DOHH2 (cell line): ENCODE measurements around the gene SPATC1L.

ENCODE experiments used
- H3F3A ChIP-seq: fragments of 200-600 bp; sonication (generic), shearing (Covaris generic); 2 replicates; pipeline ENCODE4 v1.6.0; 2016; ENCODE audit warnings: antibody characterized with exemption, mild to moderate bottlenecking; ENCODE audit not compliant: control insufficient read depth, insufficient read depth
- H3K27ac ChIP-seq: fragments of 200-600 bp; sonication (generic); 2 replicates; pipeline ENCODE4 v1.5.1; 2014; ENCODE audit warnings: low read depth, mild to moderate bottlenecking, low read length, moderate library complexity
- H3K27me3 ChIP-seq: fragments of 200-600 bp; sonication (generic); 2 replicates; pipeline ENCODE4 v1.6.1; 2014; ENCODE audit warnings: mild to moderate bottlenecking, low read length, mixed read lengths; ENCODE audit not compliant: control insufficient read depth
- H3K36me3 ChIP-seq: fragments of 200-600 bp; sonication (generic); 2 replicates; pipeline ENCODE4 v1.6.1; 2014; ENCODE audit warnings: mild to moderate bottlenecking, low read length, moderate library complexity, mixed read lengths; ENCODE audit not compliant: control insufficient read depth
- H3K4me1 ChIP-seq: fragments of 200-600 bp; sonication (generic); 2 replicates; pipeline ENCODE4 v1.6.1; 2014; ENCODE audit warnings: mild to moderate bottlenecking, low read length, mixed read lengths; ENCODE audit not compliant: control insufficient read depth
- H3K4me2 ChIP-seq: fragments of 200-600 bp; sonication (generic); 2 replicates; pipeline ENCODE4 v1.6.0; 2014; ENCODE audit warnings: mild to moderate bottlenecking, low read length, moderate library complexity
- H3K4me3 ChIP-seq: fragments of 200-600 bp; sonication (generic); 2 replicates; pipeline ENCODE4 v1.5.1; 2014; ENCODE audit warnings: mild to moderate bottlenecking, low read length, mixed read lengths
- H3K79me2 ChIP-seq: fragments of 200-600 bp; sonication (generic); 2 replicates; pipeline ENCODE4 v1.6.1; 2014; ENCODE audit warnings: mild to moderate bottlenecking, low read length, mixed read lengths; ENCODE audit not compliant: control insufficient read depth
- H3K9me2 ChIP-seq: fragments of 200-600 bp; sonication (generic); replicated peaks from 2 replicates; pipeline ENCODE4 v1.6.1; 2014; ENCODE audit warnings: mild to moderate bottlenecking, low read length, mixed read lengths; ENCODE audit not compliant: control insufficient read depth
- H3K9me3 ChIP-seq: fragments of 200-600 bp; sonication (generic); 2 replicates; pipeline ENCODE4 v1.6.1; 2014; ENCODE audit warnings: antibody characterized with exemption, low read length, mixed read lengths; ENCODE audit not compliant: control insufficient read depth, insufficient read depth
- H4K20me1 ChIP-seq: fragments of 200-600 bp; sonication (generic); 2 replicates; pipeline ENCODE4 v1.6.0; 2014; ENCODE audit warnings: low read depth, mild to moderate bottlenecking, antibody characterized with exemption, low read length, moderate library complexity; ENCODE audit not compliant: control insufficient read depth, insufficient read depth
- EZH2phosphoT487 ChIP-seq: fragments of 200-600 bp; sonication (generic); IDR thresholded peaks from 2 replicates; pipeline ENCODE4 v1.6.1; 2017; ENCODE audit warnings: borderline replicate concordance, mild to moderate bottlenecking, antibody characterized with exemption, low read length, moderate library complexity, mixed read lengths
- TF ChIP-seq, protein P1 (sequence below): fragments of 200-600 bp; sonication (generic); IDR thresholded peaks from one replicate; pipeline ENCODE4 v1.5.1; 2014; ENCODE audit warnings: antibody characterized with exemption, mild to moderate bottlenecking, low read depth, low read length; ENCODE audit not compliant: poor library complexity, severe bottlenecking

Gene SPATC1L

DNA sequence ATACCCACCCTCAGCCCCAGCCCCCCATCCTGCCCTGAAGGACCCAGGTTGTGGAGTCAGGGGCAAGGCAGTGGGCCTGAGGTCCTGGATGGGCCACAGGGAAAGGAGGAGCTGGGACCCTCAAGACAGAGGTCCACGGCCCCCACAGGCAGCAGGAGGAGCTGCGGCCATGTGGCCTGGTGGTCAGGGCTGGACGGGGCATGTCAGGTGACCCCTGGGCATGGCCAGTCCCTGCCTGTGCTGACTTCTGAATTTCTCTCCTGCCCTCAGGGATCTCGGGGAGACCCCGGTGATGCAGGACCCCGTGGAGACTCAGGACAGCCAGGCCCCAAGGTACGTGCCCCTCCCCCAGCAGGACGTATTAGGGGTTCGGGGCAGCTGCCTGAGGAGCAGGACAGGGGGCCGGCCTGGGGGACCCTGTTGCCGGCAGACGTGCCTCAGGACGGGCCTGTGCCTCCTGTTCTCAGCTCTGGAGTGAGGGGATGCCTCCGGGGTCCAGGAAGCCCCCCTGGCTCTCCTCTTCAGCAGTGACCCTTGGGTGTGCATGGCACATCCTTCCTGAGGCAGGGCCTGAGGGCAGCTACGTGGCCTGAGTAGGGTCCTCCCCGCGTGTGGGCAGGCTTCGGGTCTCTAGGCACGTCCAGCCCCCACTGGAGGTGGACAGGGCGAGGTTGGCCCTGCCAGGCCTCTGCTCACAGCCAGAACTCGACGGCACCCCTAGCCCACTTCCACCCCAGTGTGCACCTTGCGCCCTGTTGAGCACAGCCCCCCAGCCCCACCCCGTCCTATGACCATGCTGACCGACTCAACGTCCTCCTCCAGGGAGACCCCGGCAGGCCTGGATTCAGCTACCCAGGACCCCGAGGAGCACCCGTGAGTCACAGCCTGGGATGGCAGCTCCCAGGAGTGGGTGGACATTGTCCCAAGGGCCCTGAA, 62.7 kb downstream of the SPATC1L start:
- Histone ChIP-seq H3K4me2 (no peak overlapping the region), H3K27me3 (no peaks in the 10 kb centered on the region), H3K27ac (no peak overlapping the region), H3F3A (no peaks in the 10 kb centered on the region), H3K4me3 (no peak overlapping the region), H3K4me1 (no peaks in the 10 kb centered on the region), H3K36me3 (no peaks in the 10 kb centered on the region), H3K9me2 (no peaks in the 10 kb centered on the region), H3K9me3 (peaks cover 25% of the 10 kb centered on the region; the same call in 1 of the 2 replicates), H4K20me1 (no peaks in the 10 kb centered on the region), H3K79me2 (no peaks in the 10 kb centered on the region)
- TF ChIP-seq, protein P1, sequence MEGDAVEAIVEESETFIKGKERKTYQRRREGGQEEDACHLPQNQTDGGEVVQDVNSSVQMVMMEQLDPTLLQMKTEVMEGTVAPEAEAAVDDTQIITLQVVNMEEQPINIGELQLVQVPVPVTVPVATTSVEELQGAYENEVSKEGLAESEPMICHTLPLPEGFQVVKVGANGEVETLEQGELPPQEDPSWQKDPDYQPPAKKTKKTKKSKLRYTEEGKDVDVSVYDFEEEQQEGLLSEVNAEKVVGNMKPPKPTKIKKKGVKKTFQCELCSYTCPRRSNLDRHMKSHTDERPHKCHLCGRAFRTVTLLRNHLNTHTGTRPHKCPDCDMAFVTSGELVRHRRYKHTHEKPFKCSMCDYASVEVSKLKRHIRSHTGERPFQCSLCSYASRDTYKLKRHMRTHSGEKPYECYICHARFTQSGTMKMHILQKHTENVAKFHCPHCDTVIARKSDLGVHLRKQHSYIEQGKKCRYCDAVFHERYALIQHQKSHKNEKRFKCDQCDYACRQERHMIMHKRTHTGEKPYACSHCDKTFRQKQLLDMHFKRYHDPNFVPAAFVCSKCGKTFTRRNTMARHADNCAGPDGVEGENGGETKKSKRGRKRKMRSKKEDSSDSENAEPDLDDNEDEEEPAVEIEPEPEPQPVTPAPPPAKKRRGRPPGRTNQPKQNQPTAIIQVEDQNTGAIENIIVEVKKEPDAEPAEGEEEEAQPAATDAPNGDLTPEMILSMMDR = no peak
- no peak for TF ChIP-seq EZH2phosphoT487

DNA sequence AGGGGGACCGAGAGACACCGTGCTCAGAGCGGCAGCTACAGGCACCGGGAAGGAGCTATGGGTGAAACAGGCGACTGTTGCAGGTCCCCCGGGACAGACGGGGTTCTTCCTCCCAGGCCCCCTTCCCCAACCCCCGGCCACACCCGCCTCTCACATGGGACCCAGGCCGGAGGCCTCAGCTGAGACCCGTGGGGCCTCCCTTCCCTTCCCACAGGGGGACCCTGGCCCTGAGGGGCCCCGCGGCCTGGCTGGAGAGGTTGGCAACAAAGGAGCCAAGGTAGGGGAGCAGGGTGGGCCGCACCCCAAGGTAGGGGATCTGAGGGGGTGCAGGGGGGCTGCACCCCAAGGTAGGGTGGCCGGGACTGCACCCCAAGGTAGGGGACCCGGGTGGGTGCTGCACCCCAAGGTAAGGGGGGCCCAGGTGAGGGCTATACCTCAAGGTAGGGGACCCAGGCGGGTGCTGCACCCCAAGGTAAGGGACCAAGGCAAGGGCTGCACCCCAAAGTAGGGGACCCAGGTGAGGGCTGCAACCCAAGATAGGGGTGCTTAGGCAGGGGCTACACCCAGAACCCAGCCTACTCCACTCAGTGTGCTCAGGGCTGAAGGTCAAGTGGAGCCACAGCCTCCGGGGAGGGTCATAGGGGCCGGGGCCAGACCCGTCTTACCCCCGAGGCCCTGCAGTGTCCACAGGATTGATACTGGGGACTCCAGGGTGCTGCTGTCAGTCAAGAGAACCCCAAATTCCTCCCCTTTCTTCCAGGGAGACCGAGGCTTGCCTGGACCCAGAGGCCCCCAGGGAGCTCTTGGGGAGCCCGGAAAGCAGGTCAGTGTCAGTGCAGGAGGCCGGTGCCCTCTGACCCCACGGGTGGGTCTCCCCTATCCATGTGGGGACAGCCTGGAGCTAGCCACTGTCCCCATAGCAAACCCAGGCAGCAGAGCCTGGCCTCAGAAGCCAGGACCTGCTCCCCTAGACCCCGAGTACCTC, 63.7 kb downstream of the SPATC1L start:
- H3K9me3 ChIP-seq = peaks cover 28% of the 10 kb centered on the region; the same call in 1 of the 2 replicates
- no peaks in the 10 kb centered on the region for H3K4me1 ChIP-seq
- no peaks in the 10 kb centered on the region for H3K79me2 ChIP-seq
- H3K4me3 ChIP-seq = no peak overlapping the region
- no peak for TF ChIP-seq EZH2phosphoT487
- TF ChIP-seq, protein P1 = no peak
- no peaks in the 10 kb centered on the region for H3K36me3 ChIP-seq
- no peaks in the 10 kb centered on the region for H4K20me1 ChIP-seq
- no peak overlapping the region for H3K4me2 ChIP-seq
- no peaks in the 10 kb centered on the region for H3F3A ChIP-seq
- no peaks in the 10 kb centered on the region for H3K27me3 ChIP-seq
- no peaks in the 10 kb centered on the region for H3K9me2 ChIP-seq
- no peak overlapping the region for H3K27ac ChIP-seq

DNA sequence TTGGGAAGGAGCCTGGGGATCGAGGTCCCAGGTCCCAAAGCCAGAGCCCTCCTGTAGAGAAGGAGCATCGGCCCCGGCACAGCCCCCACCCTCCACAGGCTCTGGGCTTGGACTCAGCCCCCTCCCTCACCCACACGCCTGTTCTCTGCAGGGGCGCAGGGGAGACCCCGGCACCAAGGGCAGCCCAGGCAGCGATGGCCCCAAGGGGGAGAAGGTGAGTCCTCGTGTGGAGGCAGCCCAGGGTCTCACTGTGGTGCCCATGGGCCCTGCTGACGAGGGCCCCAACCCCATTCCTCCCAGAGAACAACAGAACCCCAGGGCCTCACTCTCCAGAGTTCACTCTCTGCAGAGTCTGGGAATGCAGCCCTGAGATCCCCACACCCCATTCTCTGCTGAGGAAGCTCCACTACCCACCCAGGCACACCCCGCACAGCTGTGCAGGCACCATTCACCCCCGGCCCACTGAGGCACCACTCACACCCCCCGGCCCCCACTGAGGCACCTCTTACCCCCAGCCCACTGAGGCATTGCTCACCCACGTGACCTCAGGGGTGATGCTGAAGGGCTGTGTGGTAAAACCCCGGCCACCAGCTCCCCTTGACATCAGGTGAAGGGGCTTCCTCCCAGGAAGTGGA, 64.5 kb downstream of the SPATC1L start:
- no peaks in the 10 kb centered on the region for H4K20me1 ChIP-seq
- H3K9me3 ChIP-seq = peaks cover 26% of the 10 kb centered on the region; the same call in 1 of the 2 replicates
- H3K27ac ChIP-seq = no peak overlapping the region
- H3F3A ChIP-seq = no peaks in the 10 kb centered on the region
- no peaks in the 10 kb centered on the region for H3K4me1 ChIP-seq
- H3K4me3 ChIP-seq = no peak overlapping the region
- H3K36me3 ChIP-seq = no peaks in the 10 kb centered on the region
- H3K27me3 ChIP-seq = no peaks in the 10 kb centered on the region
- H3K79me2 ChIP-seq = no peaks in the 10 kb centered on the region
- no peak overlapping the region for H3K4me2 ChIP-seq
- TF ChIP-seq, protein P1 = no peak
- no peak for TF ChIP-seq EZH2phosphoT487
- no peaks in the 10 kb centered on the region for H3K9me2 ChIP-seq
